ENCODE data around the gene PCSK2.

- TF ChIP-seq TAF1 (IDR thresholded peaks at IDR 0.05; ENCODE audit: borderline replicate concordance, low read depth, low read length) (no peak), POLR2A (IDR thresholded peaks at IDR 0.05; ENCODE audit: low read depth, low read length) (no peak)
Observed at GRCh38 chr20:17427638-17428037, 200.8 kb downstream of the PCSK2 start.
